Measurements from ENCODE around the gene ATG3.

DNA sequence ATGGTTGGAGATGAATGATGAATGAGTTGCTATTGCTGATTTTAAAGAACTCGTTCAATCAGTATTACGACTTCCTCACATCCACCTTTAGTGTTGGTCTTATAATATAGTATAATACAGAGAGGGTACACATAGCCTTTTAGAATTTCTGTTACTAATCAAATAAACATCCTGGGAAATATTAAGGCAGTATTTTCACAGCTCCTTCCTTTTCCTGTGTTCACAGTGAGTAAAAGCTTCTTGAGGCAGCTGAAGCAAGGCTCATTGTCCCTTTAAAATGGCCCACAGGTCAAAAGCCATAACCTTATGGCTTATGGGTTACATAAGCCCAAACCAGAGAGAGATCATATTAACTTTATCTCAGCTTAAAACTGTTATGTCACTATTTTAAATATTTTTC, 61.1 kb downstream of the ATG3 start:
- TF ChIP-seq, protein P1, sequence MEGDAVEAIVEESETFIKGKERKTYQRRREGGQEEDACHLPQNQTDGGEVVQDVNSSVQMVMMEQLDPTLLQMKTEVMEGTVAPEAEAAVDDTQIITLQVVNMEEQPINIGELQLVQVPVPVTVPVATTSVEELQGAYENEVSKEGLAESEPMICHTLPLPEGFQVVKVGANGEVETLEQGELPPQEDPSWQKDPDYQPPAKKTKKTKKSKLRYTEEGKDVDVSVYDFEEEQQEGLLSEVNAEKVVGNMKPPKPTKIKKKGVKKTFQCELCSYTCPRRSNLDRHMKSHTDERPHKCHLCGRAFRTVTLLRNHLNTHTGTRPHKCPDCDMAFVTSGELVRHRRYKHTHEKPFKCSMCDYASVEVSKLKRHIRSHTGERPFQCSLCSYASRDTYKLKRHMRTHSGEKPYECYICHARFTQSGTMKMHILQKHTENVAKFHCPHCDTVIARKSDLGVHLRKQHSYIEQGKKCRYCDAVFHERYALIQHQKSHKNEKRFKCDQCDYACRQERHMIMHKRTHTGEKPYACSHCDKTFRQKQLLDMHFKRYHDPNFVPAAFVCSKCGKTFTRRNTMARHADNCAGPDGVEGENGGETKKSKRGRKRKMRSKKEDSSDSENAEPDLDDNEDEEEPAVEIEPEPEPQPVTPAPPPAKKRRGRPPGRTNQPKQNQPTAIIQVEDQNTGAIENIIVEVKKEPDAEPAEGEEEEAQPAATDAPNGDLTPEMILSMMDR (IDR thresholded peaks at IDR 0.05), result no peak
- TF ChIP-seq POLR2A (IDR thresholded peaks at IDR 0.05), result no peak
